NB4 (cell line): ENCODE results near the gene GLYR1.

Source experiments
- CTCF ChIP-seq: IDR thresholded peaks from one replicate; pipeline ENCODE4 v1.5.1; 2012; ENCODE audit warnings: low read depth, low read length
- MAX ChIP-seq: IDR thresholded peaks from 2 replicates; pipeline ENCODE4 v1.6.1; 2011; ENCODE audit warnings: low read depth, low read length
- POLR2A ChIP-seq: IDR thresholded peaks from 2 replicates; pipeline ENCODE4 v1.6.1; 2011; ENCODE audit warnings: mild to moderate bottlenecking; ENCODE audit not compliant: insufficient read length; ENCODE audit errors: extremely low read depth

DNA sequence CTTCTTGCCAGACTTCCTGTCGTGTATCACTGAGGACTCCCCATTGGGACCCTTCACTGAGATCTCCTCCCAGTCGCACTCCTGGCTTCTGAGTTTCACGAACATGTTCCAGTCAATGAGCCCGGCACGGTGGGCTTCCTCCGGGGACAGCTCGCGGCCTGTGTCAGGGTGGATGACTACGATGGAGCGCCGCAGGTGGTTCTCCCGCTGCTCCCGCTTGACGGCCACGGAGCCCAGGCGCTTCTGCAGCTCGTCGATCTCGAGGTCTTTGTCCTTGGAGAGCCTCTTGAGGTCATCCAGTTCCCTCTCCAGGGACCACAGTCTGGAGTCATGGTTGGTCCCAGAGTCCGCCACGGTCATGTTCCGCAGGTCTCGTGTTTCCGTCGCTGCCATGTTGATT, 36.4 kb upstream of the GLYR1 start:
- TF ChIP-seq CTCF (no peak), POLR2A (no peak), MAX (no peak)
